ENCODE results near the gene NDUFB2. TPM values are rescaled to one million over a fixed set of nuclear protein-coding genes. Genes with fewer than 3 reads are reported as not detected.

Gene NDUFB2
- total RNA-seq, 1 experiment from 2014 or later = 296 TPM

GRCh38 chr7:140677496-140677895, 19.0 kb upstream of the NDUFB2 start:
- H3K4me2 ChIP-seq (ENCODE audit: low read length) = no peak overlapping the region
- peaks cover 15% of the 10 kb centered on the region; the same call in 1 of the 2 replicates for H3K79me2 ChIP-seq (ENCODE audit: low read length)
- H3K27ac ChIP-seq (ENCODE audit: low read length) = no peak overlapping the region
- ChIA-PET CTCF (no interaction called here), POLR2A (ENCODE audit: unreplicated experiment) (interaction anchor here (0.7 kb wide), 1 partner anchor 215 kb away, joined by 9 read pairs; no protein-coding TSS in a partner anchor)
- DNase-seq (no peak), ATAC-seq (no peak)
- intact Hi-C loops (cut with micrococcal nuclease) = loop anchor here (10.0 kb wide), 2 partner anchors 127 to 247 kb away; partner anchors contain the start of gene BRAF
- H2AFZ ChIP-seq (ENCODE audit: low read length) = no peak overlapping the region
- H3K9me3 ChIP-seq (ENCODE audit: low read length) = no peaks in the 10 kb centered on the region
- peaks cover 20% of the 10 kb centered on the region for H3K4me1 ChIP-seq (ENCODE audit: insufficient read depth, low read length)
- BruUV-seq (replicated peaks) = no TSS peak
- H3K36me3 ChIP-seq (ENCODE audit: low read depth, low read length) = no peaks in the 10 kb centered on the region; the same call in 1 of the 2 replicates
- H3K27me3 ChIP-seq (ENCODE audit: low read length) = no peaks in the 10 kb centered on the region
- H3K9ac ChIP-seq (ENCODE audit: low read length) = no peak overlapping the region
- H4K20me1 ChIP-seq (ENCODE audit: low read length) = no peaks in the 10 kb centered on the region
- H3F3A ChIP-seq (ENCODE audit: low read length, unreplicated experiment) = no peaks in the 10 kb centered on the region
- no peak overlapping the region for H3K4me3 ChIP-seq (ENCODE audit: low read length)
- TF ChIP-seq EZH2phosphoT487 (IDR thresholded peaks at IDR 0.05; ENCODE audit: borderline replicate concordance, low read length) (no peak), CTCF (conservative IDR thresholded peaks at IDR 0.05; ENCODE audit: low read depth, low read length) (no peak), EZH2 (IDR thresholded peaks at IDR 0.05; ENCODE audit: low read length, unreplicated experiment) (no peak)
- no peaks in the 10 kb centered on the region for H3K9me2 ChIP-seq (replicated peaks; ENCODE audit: low read length)

GRCh38 chr7:140678081-140678815, 18.3 kb upstream of the NDUFB2 start:
- no peaks in the 10 kb centered on the region for H4K20me1 ChIP-seq (ENCODE audit: low read length)
- peaks cover 20% of the 10 kb centered on the region for H3K4me1 ChIP-seq (ENCODE audit: insufficient read depth, low read length)
- DNase-seq (no peak), ATAC-seq (no peak)
- H2AFZ ChIP-seq (ENCODE audit: low read length) = no peak overlapping the region
- H3K9ac ChIP-seq (ENCODE audit: low read length) = no peak overlapping the region
- peaks cover 15% of the 10 kb centered on the region; the same call in 1 of the 2 replicates for H3K79me2 ChIP-seq (ENCODE audit: low read length)
- no peaks in the 10 kb centered on the region for H3F3A ChIP-seq (ENCODE audit: low read length, unreplicated experiment)
- no peak overlapping the region for H3K4me2 ChIP-seq (ENCODE audit: low read length)
- no peak overlapping the region for H3K27ac ChIP-seq (ENCODE audit: low read length)
- no peak overlapping the region for H3K4me3 ChIP-seq (ENCODE audit: low read length)
- no peak for TF ChIP-seq EZH2phosphoT487 (IDR thresholded peaks at IDR 0.05; ENCODE audit: borderline replicate concordance, low read length)
- no peak for TF ChIP-seq EZH2 (IDR thresholded peaks at IDR 0.05; ENCODE audit: low read length, unreplicated experiment)
- TF ChIP-seq CTCF (conservative IDR thresholded peaks at IDR 0.05; ENCODE audit: low read depth, low read length) = no peak
- POLR2A ChIA-PET (ENCODE audit: unreplicated experiment) = no interaction called here
- CTCF ChIA-PET = no interaction called here
- BruUV-seq (replicated peaks) = no TSS peak
- H3K9me2 ChIP-seq (replicated peaks; ENCODE audit: low read length) = no peaks in the 10 kb centered on the region
- H3K36me3 ChIP-seq (ENCODE audit: low read depth, low read length) = no peaks in the 10 kb centered on the region; the same call in 1 of the 2 replicates
- H3K27me3 ChIP-seq (ENCODE audit: low read length) = no peaks in the 10 kb centered on the region
- H3K9me3 ChIP-seq (ENCODE audit: low read length) = no peaks in the 10 kb centered on the region
- intact Hi-C loops (cut with micrococcal nuclease) = loop anchor here (10.0 kb wide), 2 partner anchors 127 to 247 kb away; partner anchors contain the start of gene BRAF

- Histone ChIP-seq H3K4me2 (ENCODE audit: low read length) (no peak overlapping the region), H2AFZ (ENCODE audit: low read length) (no peak overlapping the region), H3K9me3 (ENCODE audit: low read length) (no peaks in the 10 kb centered on the region), H3K9me2 (replicated peaks; ENCODE audit: low read length) (no peaks in the 10 kb centered on the region), H3K9ac (ENCODE audit: low read length) (no peak overlapping the region), H3K4me3 (ENCODE audit: low read length) (no peak overlapping the region), H4K20me1 (ENCODE audit: low read length) (no peaks in the 10 kb centered on the region), H3K27ac (ENCODE audit: low read length) (no peak overlapping the region), H3F3A (ENCODE audit: low read length, unreplicated experiment) (no peaks in the 10 kb centered on the region), H3K79me2 (ENCODE audit: low read length) (peaks cover 15% of the 10 kb centered on the region; the same call in 1 of the 2 replicates), H3K4me1 (ENCODE audit: insufficient read depth, low read length) (peaks cover 18% of the 10 kb centered on the region), H3K36me3 (ENCODE audit: low read depth, low read length) (no peaks in the 10 kb centered on the region; the same call in 1 of the 2 replicates), H3K27me3 (ENCODE audit: low read length) (no peaks in the 10 kb centered on the region)
- intact Hi-C loops (cut with micrococcal nuclease) = loop anchor here (10.0 kb wide), 2 partner anchors 126 to 246 kb away; partner anchors contain the start of gene BRAF
- ChIA-PET CTCF (no interaction called here), POLR2A (ENCODE audit: unreplicated experiment) (no interaction called here)
- no peak for TF ChIP-seq CTCF (conservative IDR thresholded peaks at IDR 0.05; ENCODE audit: low read depth, low read length)
- TF ChIP-seq EZH2phosphoT487 (IDR thresholded peaks at IDR 0.05; ENCODE audit: borderline replicate concordance, low read length) = no peak
- TF ChIP-seq EZH2 (IDR thresholded peaks at IDR 0.05; ENCODE audit: low read length, unreplicated experiment) = no peak
- BruUV-seq (replicated peaks) = no TSS peak
- no peak for ATAC-seq
- DNase-seq = no peak
Observed at GRCh38 chr7:140678816-140679130, 17.7 kb upstream of the NDUFB2 start.
